SK-N-SH (cell line): Measurements from ENCODE around the gene POLR2J. TPM values are rescaled to one million over a fixed set of nuclear protein-coding genes. Genes with fewer than 3 reads are reported as not detected.

Experiments
- CTCF ChIA-PET: fragments of 300-600, 350-600 bp; formaldehyde crosslinking; extraction: SDS; loops from one replicate; lab custom pipeline; 2021; lab: Yijun Ruan, JAX
- POLR2A ChIA-PET: fragments of 350-600 bp; sonication (Branson Sonifier 250); formaldehyde crosslinking; extraction: SDS; loops from one replicate; lab custom pipeline; 2020; ENCODE audit warnings: antibody characterized with exemption, inconsistent platforms; lab: Yijun Ruan, JAX
- DNase-seq: peaks from one replicate; pipeline ENCODE4 v3.0.0; 2012
- H2AFZ ChIP-seq: fragments of 200-600 bp; sonication (generic); 2 replicates; pipeline ENCODE4 v1.8.1; 2016; ENCODE audit warnings: antibody characterized with exemption, mild to moderate bottlenecking, low read depth
- H3F3A ChIP-seq: fragments of 200-600 bp; sonication (generic); replicated peaks from 2 replicates; pipeline ENCODE3; 2016; ENCODE audit warnings: antibody characterized with exemption, mild to moderate bottlenecking; ENCODE audit not compliant: insufficient read depth
- H3K27ac ChIP-seq, 2 experiments: fragments of 200-500 bp in 1 of 2; fragments of 200-600 bp in 1 of 2; sonication (Bioruptor generic) in 1 of 2; sonication (generic), shearing (Covaris generic) in 1 of 2; 2 replicates each; pipeline versions ENCODE4 v1.5.1 to v1.6.1; 2014 to 2016; ENCODE audit warnings: low read depth in 2 of 2, inconsistent platforms in 1 of 2, low read length in 1 of 2, mild to moderate bottlenecking in 1 of 2, mixed read lengths in 1 of 2
- H3K27me3 ChIP-seq: fragments of 200-600 bp; sonication (generic), shearing (Covaris generic); 2 replicates; pipeline ENCODE4 v1.6.1; 2016; ENCODE audit warnings: mixed run types; ENCODE audit not compliant: insufficient read depth
- H3K36me3 ChIP-seq, 2 experiments: fragments of 200-500 bp in 1 of 2; fragments of 200-600 bp in 1 of 2; sonication (Bioruptor generic) in 1 of 2; sonication (generic) in 1 of 2; replicated peaks in 1 of 2; 2 replicates each; pipeline versions ENCODE3 to v1.5.1; 2014 to 2016; ENCODE audit warnings: low read length in 1 of 2, mild to moderate bottlenecking in 1 of 2; ENCODE audit not compliant: insufficient read depth in 2 of 2, control insufficient read depth in 1 of 2
- H3K4me1 ChIP-seq, 2 experiments: fragments of 200-500 bp in 1 of 2; fragments of 200-600 bp in 1 of 2; sonication (Bioruptor generic) in 1 of 2; sonication (generic), shearing (Covaris generic) in 1 of 2; 2 replicates each; pipeline versions ENCODE4 v1.5.1 to v1.6.1; 2014 to 2016; ENCODE audit warnings: low read depth in 1 of 2, low read length in 1 of 2, mixed run types in 1 of 2; ENCODE audit not compliant: insufficient read depth in 2 of 2, control insufficient read depth in 1 of 2
- H3K4me2 ChIP-seq: fragments of 200-600 bp; sonication (generic), shearing (Covaris generic); 2 replicates; pipeline ENCODE4 v1.6.1; 2017; ENCODE audit warnings: mixed run types
- H3K4me3 ChIP-seq, 2 experiments: fragments of 200-500 bp in 1 of 2; fragments of 200-600 bp in 1 of 2; sonication (Bioruptor generic) in 1 of 2; sonication (generic), shearing (Covaris generic) in 1 of 2; 2 replicates each; pipeline versions ENCODE4 v1.5.1 to v1.8.1; 2014 to 2016; ENCODE audit warnings: low read depth in 2 of 2, inconsistent platforms in 1 of 2, low read length in 1 of 2, mild to moderate bottlenecking in 1 of 2, mixed read lengths in 1 of 2, moderate library complexity in 1 of 2
- H3K79me2 ChIP-seq: fragments of 200-600 bp; sonication (generic); 2 replicates; pipeline ENCODE4 v1.8.1; 2017; ENCODE audit warnings: mild to moderate bottlenecking; ENCODE audit not compliant: insufficient read depth
- H3K9ac ChIP-seq: fragments of 200-600 bp; sonication (generic); 2 replicates; pipeline ENCODE4 v1.6.1; 2017; ENCODE audit warnings: mixed run types
- H3K9me2 ChIP-seq: fragments of 200-600 bp; sonication (generic); 2 replicates; pipeline ENCODE4 v1.6.1; 2017; ENCODE audit warnings: mixed run types
- H3K9me3 ChIP-seq: fragments of 200-600 bp; sonication (generic); 2 replicates; pipeline ENCODE4 v1.6.1; 2017; ENCODE audit warnings: mixed run types, mild to moderate bottlenecking, moderate library complexity
- H4K20me1 ChIP-seq: fragments of 200-600 bp; sonication (generic); 2 replicates; pipeline ENCODE4 v1.6.1; 2017; ENCODE audit warnings: mild to moderate bottlenecking, mixed run types; ENCODE audit not compliant: insufficient read depth
- CHD2 ChIP-seq: fragments of 150-350 bp; IDR thresholded peaks from 2 replicates; pipeline ENCODE4 v1.6.1; 2018; ENCODE audit warnings: low read length; ENCODE audit not compliant: partially characterized antibody
- EP300 ChIP-seq, 2 experiments: IDR thresholded peaks; 2 replicates each; pipeline versions ENCODE4 v1.4.0 to v1.6.1; 2012; ENCODE audit warnings: borderline replicate concordance in 1 of 2, low read depth in 1 of 2, low read length in 1 of 2
- GATA2 ChIP-seq: sonication (generic); formaldehyde crosslinking; IDR thresholded peaks from 2 replicates; pipeline ENCODE4 v1.5.0; 2020; ENCODE audit warnings: mild to moderate bottlenecking, missing genetic modification reagents
- JUND ChIP-seq: IDR thresholded peaks from 2 replicates; pipeline ENCODE4 v1.4.0; 2012
- MEF2A ChIP-seq: IDR thresholded peaks from 2 replicates; pipeline ENCODE4 v1.4.0; 2012; ENCODE audit warnings: low read depth, borderline replicate concordance
- RCOR1 ChIP-seq: fragments of 150-350 bp; IDR thresholded peaks from 2 replicates; pipeline ENCODE4 v1.6.1; 2017; ENCODE audit warnings: antibody characterized with exemption, low read length
- SIN3A ChIP-seq: IDR thresholded peaks from 2 replicates; pipeline ENCODE4 v1.6.1; 2012; ENCODE audit warnings: low read depth, mild to moderate bottlenecking, low read length, moderate library complexity, borderline replicate concordance
- TEAD4 ChIP-seq: IDR thresholded peaks from 2 replicates; pipeline ENCODE4 v1.4.0; 2012; ENCODE audit warnings: mild to moderate bottlenecking, borderline replicate concordance; ENCODE audit not compliant: insufficient read depth
- WGBS: methylation state at CpG from one replicate; pipeline ENCODE4 v1.1.6; 2017; ENCODE audit warnings: low lambda C conversion rate; 5-methylcytosine and 5-hydroxymethylcytosine counted together
- polyA plus RNA-seq, 3 experiments: library from polyadenylated mRNA; depleted of rRNA; stranded (reverse); fragments of >200 nt; gene quantifications; 2 replicates each; pipeline ENCODE4 v1.2.3, GENCODE V29; 2012
- TF ChIP-seq, protein P1 (sequence below): IDR thresholded peaks from 2 replicates; pipeline ENCODE4 v1.4.0; 2012; ENCODE audit warnings: low read depth
- TF ChIP-seq, protein P2 (sequence below): fragments of 150-350 bp; IDR thresholded peaks from 2 replicates; pipeline ENCODE4 v1.6.1; 2017; ENCODE audit warnings: antibody characterized with exemption, low read length, low read depth, borderline replicate concordance

Gene POLR2J
- polyA plus RNA-seq, 1 of the 3 experiments (the other 2 are of a cell fraction) = 299 TPM

DNA sequence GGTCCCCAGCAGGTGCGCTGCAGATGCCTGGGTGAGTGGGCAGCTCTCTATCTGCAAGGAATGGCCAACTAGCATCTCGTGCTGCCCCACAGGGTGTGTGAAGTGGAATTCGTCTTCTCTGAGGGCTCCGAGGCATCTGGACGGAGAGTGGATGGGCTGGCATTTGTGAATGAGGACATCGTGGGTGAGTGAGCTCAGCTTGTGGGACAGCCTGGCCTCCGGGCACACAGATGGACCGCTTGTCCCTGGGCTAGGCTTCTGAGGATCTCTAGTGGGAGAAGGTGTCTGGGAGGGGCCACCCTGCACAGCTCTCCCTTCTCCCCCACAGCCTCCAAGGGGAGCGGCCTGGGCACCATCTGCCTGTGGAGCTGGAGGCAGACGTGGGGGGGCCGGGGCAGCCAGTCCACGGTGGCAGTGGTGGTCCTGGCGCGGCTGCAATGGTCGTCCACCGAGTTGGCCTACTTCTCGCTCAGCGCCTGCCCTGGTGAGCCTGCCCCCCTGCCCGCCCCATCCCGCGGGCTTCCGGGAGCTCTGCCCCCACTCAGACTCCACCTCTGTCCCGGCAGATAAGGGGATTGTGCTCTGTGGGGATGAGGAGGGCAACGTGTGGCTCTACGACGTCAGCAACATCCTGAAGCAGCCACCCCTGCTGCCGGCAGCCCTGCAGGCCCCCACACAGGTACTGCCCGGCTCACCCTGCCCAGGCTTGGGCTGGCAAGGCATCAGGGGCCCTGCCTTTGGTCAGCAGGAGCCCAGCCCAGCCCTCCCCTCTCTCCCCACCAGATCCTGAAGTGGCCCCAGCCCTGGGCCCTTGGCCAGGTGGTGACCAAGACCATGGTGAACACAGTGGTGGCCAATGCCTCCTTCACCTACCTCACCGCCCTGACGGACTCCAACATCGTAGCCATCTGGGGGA lies 6.3 kb downstream of the POLR2J start:
- H3K9me3 ChIP-seq = no peaks in the 10 kb centered on the region
- 83% methylated on average over 26 of the region's 31 CpGs for WGBS
- CTCF ChIA-PET = interaction anchor here (1.9 kb wide), 1 partner anchor 68 kb away, joined by 5 read pairs; no protein-coding TSS in a partner anchor
- no peaks in the 10 kb centered on the region for H4K20me1 ChIP-seq
- H3K4me2 ChIP-seq = no peak overlapping the region
- no peaks in the 10 kb centered on the region for H3K79me2 ChIP-seq
- no peaks in the 10 kb centered on the region for H3K9me2 ChIP-seq
- TF ChIP-seq, protein P1, sequence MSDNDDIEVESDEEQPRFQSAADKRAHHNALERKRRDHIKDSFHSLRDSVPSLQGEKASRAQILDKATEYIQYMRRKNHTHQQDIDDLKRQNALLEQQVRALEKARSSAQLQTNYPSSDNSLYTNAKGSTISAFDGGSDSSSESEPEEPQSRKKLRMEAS = no peak
- H3K9ac ChIP-seq = no peak overlapping the region
- H3K36me3 ChIP-seq = peaks cover 32 to 54% of the 10 kb centered on the region in 2 experiments
- no peak overlapping the region for H2AFZ ChIP-seq
- H3K27me3 ChIP-seq = no peaks in the 10 kb centered on the region
- H3K4me1 ChIP-seq = no peaks in the 10 kb centered on the region; a peak in 1 of 4 replicates
- POLR2A ChIA-PET = no interaction called here
- no peak for DNase-seq
- no peak overlapping the region; a peak in 1 of 4 replicates for H3K27ac ChIP-seq
- no peak overlapping the region for H3K4me3 ChIP-seq
- peaks cover 5% of the 10 kb centered on the region for H3F3A ChIP-seq

DNA sequence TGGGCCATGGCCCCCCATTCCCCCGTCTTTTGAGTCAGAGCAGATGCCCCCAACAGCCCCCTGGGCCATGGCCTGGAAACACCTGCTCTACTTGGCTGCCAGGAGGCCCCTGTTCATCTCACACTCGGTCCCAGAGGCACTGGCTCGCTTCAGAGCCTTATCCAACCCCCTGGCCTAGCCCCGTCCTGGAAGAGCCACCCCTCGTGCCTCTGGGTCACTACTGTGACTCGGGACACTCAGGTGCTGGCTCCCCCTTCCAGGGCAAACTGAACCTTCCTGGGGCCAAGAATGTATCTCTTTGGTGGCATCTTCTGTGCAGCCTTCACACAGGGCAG lies 7.0 kb downstream of the POLR2J start:
- Histone ChIP-seq H3K27ac (no peak overlapping the region), H3K27me3 (no peaks in the 10 kb centered on the region), H3K9ac (no peak overlapping the region), H3F3A (peaks cover 6% of the 10 kb centered on the region), H3K4me3 (no peak overlapping the region), H3K4me2 (no peak overlapping the region), H3K4me1 (no peaks in the 10 kb centered on the region; a peak in 1 of 4 replicates), H3K9me3 (no peaks in the 10 kb centered on the region), H2AFZ (no peak overlapping the region), H3K36me3 (peaks cover 33 to 56% of the 10 kb centered on the region in 2 experiments), H3K79me2 (no peaks in the 10 kb centered on the region), H3K9me2 (no peaks in the 10 kb centered on the region), H4K20me1 (no peaks in the 10 kb centered on the region)
- ChIA-PET CTCF (interaction anchor here (1.9 kb wide), 1 partner anchor 67 kb away, joined by 5 read pairs; no protein-coding TSS in a partner anchor), POLR2A (no interaction called here)
- 88% methylated on average over 6 of the region's 6 CpGs for WGBS
- DNase-seq = no peak
- TF ChIP-seq RCOR1 (no peak), SIN3A (no peak), CHD2 (no peak), TEAD4 (no peak), EP300 (IDR thresholded peaks at IDR 0.05; ENCODE audit: borderline replicate concordance in 1 of 2, low read depth in 1 of 2, low read length in 1 of 2) (no peak)

DNA sequence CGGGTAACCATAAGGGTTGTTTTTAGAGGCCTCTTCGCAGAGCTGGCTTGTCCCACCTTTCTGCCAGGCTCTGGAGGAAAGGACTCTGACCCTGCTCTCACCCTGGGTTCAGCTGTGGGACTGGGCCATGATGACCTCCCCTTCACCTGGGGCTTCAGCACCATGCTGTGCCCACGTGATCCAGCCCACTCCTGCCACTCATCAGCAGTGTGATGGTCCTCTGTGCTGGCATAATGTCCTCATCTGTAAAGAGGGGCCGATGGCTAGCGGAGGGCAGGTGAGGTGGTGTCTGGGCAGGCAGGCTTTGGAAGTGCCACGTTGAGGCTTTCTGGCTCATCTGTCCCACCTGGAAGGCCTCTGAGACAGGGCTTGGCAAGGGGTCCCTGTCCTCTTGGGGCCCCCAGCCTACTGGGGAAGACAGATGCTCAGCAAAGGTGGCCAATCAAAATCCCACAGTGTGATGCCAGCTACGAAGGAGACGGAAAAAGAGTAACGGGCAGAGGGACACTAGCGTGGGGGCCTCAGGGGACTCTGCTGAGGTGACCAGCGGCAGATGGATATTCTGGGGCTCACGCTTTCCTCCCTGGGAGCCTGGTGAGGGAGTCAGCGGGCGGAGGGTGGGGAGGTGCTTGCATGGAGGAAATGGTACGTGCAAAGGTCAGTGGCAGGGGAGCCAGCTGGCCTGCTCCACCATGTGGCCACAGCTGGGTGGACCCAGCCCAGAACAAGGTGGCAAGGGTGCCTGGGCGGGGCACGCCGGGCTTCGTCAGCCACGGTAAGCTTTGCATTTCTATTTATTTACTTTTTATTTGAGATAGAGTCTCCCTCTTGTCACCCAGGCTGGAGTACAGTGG lies 8.5 kb downstream of the POLR2J start:
- Histone ChIP-seq H3K79me2 (peaks cover 11% of the 10 kb centered on the region), H3K36me3 (peaks cover 33 to 56% of the 10 kb centered on the region in 2 experiments), H3K4me2 (no peak overlapping the region), H3K27me3 (no peaks in the 10 kb centered on the region), H2AFZ (no peak overlapping the region), H3K4me1 (peaks cover 5 to 7% of the 10 kb centered on the region in 2 experiments; a peak in 2 of 4 replicates), H3K27ac (no peak overlapping the region), H4K20me1 (peaks cover 4% of the 10 kb centered on the region; the same call in 1 of the 2 replicates), H3K9me3 (no peaks in the 10 kb centered on the region), H3F3A (peaks cover 10% of the 10 kb centered on the region), H3K9ac (no peak overlapping the region), H3K9me2 (no peaks in the 10 kb centered on the region), H3K4me3 (no peak overlapping the region)
- ChIA-PET CTCF (interaction anchor here (0.6 to 1.4 kb wide), 3 partner anchors 65 to 782 kb away, joined by 3 to 6 read pairs (median 5); no protein-coding TSS in a partner anchor), POLR2A (interaction anchor here (0.7 kb wide), 1 partner anchor 184 kb away, joined by 3 read pairs; the partner anchor contains the start of gene SH2B2)
- TF ChIP-seq, protein P2, sequence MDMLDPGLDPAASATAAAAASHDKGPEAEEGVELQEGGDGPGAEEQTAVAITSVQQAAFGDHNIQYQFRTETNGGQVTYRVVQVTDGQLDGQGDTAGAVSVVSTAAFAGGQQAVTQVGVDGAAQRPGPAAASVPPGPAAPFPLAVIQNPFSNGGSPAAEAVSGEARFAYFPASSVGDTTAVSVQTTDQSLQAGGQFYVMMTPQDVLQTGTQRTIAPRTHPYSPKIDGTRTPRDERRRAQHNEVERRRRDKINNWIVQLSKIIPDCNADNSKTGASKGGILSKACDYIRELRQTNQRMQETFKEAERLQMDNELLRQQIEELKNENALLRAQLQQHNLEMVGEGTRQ = no peak
- TF ChIP-seq GATA2 (CRISPR knock-in tag) (no peak), JUND (no peak), CHD2 (no peak), MEF2A (no peak)
- no peak for DNase-seq
- WGBS = 87% methylated on average over 16 of the region's 20 CpGs
